Measurements from ENCODE around the gene STIM1.

The STIM1 gene

GRCh38 chr11:3956038-3956437 is 100.6 kb downstream of the STIM1 start:
- no peak for FAIRE-seq

- FAIRE-seq = no peak
Observed at GRCh38 chr11:3956748-3957147, 101.3 kb downstream of the STIM1 start.

GRCh38 chr11:3957437-3957836 is 102.0 kb downstream of the STIM1 start:
- no peak for FAIRE-seq

GRCh38 chr11:3958281-3958680 is 102.8 kb downstream of the STIM1 start:
- no peak for FAIRE-seq

- no peak for FAIRE-seq
Observed at GRCh38 chr11:3959015-3959902, 103.8 kb downstream of the STIM1 start.

GRCh38 chr11:3959903-3960265 is 104.4 kb downstream of the STIM1 start:
- FAIRE-seq = no peak

GRCh38 chr11:3962406-3962840 is 107.0 kb downstream of the STIM1 start:
- no peak for FAIRE-seq

GRCh38 chr11:3964056-3964455 is 108.6 kb downstream of the STIM1 start:
- no peak for FAIRE-seq

- FAIRE-seq = no peak
Observed at GRCh38 chr11:3964935-3965604, 109.6 kb downstream of the STIM1 start.

- FAIRE-seq = no peak
Observed at GRCh38 chr11:3967695-3968094, 112.2 kb downstream of the STIM1 start.

GRCh38 chr11:3969200-3969599 is 113.7 kb downstream of the STIM1 start:
- no peak for FAIRE-seq

- no peak for FAIRE-seq
Observed at GRCh38 chr11:3969613-3970012, 114.1 kb downstream of the STIM1 start.

- no peak for FAIRE-seq
Observed at GRCh38 chr11:3970108-3970507, 114.6 kb downstream of the STIM1 start.

- FAIRE-seq = no peak
Observed at GRCh38 chr11:3971756-3972404, 116.4 kb downstream of the STIM1 start.

- no peak for FAIRE-seq
Observed at GRCh38 chr11:3972431-3972830, 117.0 kb downstream of the STIM1 start.

GRCh38 chr11:3977078-3977477 is 121.6 kb downstream of the STIM1 start:
- no peak for FAIRE-seq

GRCh38 chr11:3981084-3981633 is 125.7 kb downstream of the STIM1 start:
- FAIRE-seq = no peak

GRCh38 chr11:3982431-3982830 is 127.0 kb downstream of the STIM1 start:
- FAIRE-seq = no peak

GRCh38 chr11:3983101-3983500 is 127.6 kb downstream of the STIM1 start:
- FAIRE-seq = no peak

- FAIRE-seq = no peak
Observed at GRCh38 chr11:3984896-3985295, 129.4 kb downstream of the STIM1 start.

- FAIRE-seq = no peak
Observed at GRCh38 chr11:3985631-3986030, 130.2 kb downstream of the STIM1 start.

- no peak for FAIRE-seq
Observed at GRCh38 chr11:3986301-3986700, 130.8 kb downstream of the STIM1 start.

GRCh38 chr11:3989276-3989920 is 133.9 kb downstream of the STIM1 start:
- no peak for FAIRE-seq
